Measurements from ENCODE around the gene TIMM17A.

DNA sequence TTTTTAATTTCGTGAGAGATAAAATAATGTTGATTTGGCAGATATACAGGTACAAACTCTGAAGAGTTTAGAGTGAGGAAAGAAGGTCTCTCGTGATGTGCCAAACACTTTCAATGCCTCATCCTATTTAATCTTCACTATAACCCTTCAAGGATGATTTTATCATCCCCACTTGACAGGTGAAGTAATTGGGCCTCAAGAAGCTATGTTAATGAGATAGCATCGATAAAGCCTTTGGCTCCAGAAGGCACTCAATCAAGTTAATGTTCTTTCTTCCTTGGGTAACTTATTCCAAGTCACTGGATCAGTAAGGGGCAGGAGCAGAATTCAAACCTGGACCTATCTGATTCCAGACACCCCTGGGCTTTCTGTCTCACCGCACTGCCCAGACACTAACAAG lies 16.2 kb upstream of the TIMM17A start:
- TF ChIP-seq CTCF (conservative IDR thresholded peaks at IDR 0.05; ENCODE audit: low read length) (no peak), EZH2phosphoT487 (IDR thresholded peaks at IDR 0.05; ENCODE audit: borderline replicate concordance) (no peak)

All from Loucy (cell line).